RPMI8226 (cell line): ENCODE data around the gene PRKCA.

Source experiments
- DNase-seq: peaks from one replicate; pipeline ENCODE4 v3.0.0-alpha.2; 2015

PRKCA gene

GRCh38 chr17:66633317-66633965 lies 331.0 kb downstream of the PRKCA start:
- no peak for DNase-seq

- DNase-seq = no peak
Observed at GRCh38 chr17:66634193-66634592, 331.8 kb downstream of the PRKCA start.

DNA sequence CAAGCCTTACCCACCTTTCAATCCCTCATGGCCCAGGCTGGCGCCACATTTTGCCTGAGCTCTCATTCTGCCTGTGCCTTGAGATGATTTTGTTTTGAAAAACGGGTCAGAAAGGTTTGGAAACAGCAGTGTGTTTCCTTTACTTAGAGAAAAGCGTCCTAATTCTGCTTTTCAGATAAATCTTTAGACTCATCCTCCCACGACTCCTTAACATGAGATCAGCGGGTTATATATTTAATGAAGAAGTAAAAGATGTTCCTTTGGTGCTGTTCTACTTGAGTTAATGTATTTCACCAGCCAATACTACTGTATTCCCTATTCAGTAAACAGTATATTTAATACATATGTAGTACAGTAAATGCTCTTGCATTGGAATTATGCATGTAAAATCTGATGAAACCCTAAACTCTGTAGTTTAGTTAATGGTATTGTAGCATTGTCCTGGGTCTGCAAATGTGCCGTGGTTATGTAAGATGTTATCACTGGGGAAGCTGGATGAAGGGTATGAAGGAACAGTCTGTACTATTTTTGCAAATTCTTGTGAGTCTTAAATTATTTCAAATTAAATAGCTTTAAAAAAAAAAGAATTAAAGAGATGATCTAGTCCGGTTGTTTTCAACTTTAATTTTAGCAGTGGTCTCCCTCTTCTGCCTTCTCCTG lies 333.1 kb downstream of the PRKCA start:
- DNase-seq = no peak

GRCh38 chr17:66636111-66636510 lies 333.7 kb downstream of the PRKCA start:
- no peak for DNase-seq

DNA sequence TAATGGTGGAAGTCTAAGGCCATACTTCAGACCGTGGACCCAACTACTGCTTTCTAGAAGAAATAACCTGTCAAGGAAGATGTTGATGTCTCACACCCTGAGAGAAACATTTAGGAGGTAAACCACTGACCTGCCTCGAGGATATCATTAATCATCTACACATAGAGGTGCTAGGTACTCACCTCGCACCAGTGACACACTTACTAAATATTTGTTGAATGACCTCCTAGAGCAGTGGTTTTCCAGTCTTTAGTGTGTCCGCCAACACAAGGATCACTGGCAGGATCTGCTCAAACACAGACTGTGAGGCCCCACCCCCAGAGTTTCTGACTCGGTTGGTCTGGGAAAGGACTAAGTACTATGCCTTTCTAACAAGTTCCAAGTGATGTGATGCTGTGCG lies 335.1 kb downstream of the PRKCA start:
- DNase-seq = no peak

DNA sequence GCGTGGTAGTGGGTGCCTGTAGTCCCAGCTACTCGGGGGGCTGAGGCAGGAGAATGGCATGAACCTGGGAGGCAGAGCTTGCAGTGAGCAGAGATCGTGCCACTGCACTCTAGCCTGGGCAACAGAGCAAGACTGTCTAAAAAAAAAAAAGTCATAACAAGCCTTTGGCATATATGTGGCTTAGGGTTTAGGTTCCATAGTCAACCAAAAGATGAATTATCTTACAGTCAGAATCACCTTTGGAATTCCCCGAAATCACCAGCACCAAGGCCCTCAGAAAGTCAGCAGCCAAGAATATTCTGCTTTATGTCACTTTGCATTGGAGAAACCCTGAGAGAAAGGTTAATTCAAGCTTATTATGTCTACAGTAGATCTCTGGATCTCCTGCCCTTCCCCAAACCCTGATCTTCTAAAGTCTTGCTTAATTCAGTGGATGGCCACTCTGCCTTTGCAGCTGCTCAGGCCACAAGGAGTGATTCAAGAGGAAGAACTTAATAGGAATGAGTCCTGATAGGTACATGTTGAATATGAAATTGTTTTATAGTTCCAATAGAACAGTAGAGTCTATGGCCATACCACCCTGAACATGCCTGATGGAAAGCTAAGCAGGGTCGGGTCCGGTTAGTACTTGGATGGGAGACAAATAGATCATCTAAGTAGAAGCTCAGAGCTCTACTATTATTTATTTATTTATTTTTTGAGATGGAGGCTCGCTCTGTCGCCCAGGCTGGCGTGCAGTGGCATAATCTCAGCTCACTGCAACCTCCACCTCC lies 336.5 kb downstream of the PRKCA start:
- DNase-seq = no peak

- no peak for DNase-seq
Observed at GRCh38 chr17:66643815-66644710, 341.6 kb downstream of the PRKCA start.

GRCh38 chr17:66645259-66645658 lies 342.8 kb downstream of the PRKCA start:
- no peak for DNase-seq

- DNase-seq = no peak
Observed at GRCh38 chr17:66647391-66647983, 345.1 kb downstream of the PRKCA start.

GRCh38 chr17:66649818-66650543 lies 347.6 kb downstream of the PRKCA start:
- DNase-seq = no peak

DNA sequence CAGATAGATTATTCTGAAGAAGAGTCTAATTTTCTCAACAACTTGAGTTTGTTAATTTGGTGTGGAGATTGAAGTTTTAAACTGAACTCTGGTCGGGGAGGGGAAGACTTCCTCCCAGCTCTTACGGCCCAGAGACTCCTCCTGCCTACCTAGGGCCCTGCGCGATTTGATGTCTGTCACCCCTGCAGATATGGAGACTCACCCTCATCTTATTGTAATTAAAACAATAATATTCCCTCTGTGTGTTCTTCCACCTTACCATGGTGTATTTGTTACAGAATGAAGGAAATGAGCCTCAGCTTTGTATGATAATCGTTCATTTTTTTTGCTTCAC lies 348.1 kb downstream of the PRKCA start:
- no peak for DNase-seq

GRCh38 chr17:66652840-66653507 lies 350.6 kb downstream of the PRKCA start:
- DNase-seq = no peak

- no peak for DNase-seq
Observed at GRCh38 chr17:66654106-66654740, 351.8 kb downstream of the PRKCA start.

GRCh38 chr17:66654764-66655163 lies 352.4 kb downstream of the PRKCA start:
- DNase-seq = no peak

DNA sequence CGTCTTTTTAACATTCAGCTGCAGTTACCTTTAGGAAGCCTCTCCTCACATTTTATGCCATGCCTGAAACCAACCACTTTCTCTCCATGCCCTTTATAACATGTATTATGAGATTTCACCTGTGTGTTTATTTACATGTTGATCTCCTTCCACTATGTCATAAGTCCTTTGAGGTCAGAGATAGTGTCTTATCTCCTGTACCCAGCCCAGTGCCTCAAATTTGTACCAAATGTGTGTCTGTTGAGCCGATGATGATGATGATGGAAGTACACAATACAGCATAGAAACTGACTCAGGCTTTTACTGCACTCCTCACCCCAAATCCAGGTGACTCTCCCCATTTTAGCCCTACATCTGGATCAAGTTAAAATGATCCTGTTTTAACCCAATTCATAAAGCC lies 353.0 kb downstream of the PRKCA start:
- DNase-seq = no peak

- no peak for DNase-seq
Observed at GRCh38 chr17:66655861-66656260, 353.4 kb downstream of the PRKCA start.

DNA sequence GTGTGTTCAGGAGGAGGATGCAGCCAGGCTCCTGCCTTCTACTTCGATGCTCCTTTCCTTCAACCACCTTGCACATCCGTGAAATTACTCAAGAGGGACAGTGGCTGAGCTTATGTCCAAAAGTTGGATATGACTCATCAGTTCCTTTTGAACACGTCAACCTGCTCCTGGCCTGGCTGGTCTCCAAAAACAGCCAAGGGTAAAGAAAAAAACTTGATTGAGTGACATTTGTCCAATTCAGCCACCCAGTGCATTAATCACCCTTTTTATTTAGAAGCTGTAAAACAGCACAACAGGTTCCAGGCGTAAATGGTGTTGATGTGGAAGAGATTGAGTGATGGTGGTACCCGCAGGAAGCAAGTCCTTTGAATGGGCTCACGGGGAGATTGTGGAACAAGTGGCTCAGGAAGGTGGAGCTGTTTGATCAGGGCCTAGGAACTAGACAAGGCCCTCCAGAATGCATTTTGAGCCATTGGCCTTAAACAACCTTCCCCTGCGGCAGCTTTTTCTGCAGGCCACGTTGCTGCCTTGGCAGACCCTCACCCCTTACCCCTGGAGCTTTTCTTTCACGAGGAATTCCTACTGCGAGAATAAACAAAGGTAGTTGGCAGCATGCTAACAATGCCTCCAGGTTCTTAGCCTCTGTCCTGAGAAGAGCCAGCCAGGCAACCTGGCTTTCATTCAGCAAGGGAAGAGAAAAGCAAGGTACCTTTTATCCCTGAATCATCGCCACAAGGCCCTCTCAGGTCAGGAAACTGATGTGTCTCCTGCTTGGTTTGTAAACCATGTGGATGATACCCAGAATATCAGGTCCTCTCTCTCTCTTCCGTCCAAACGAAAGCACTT lies 359.2 kb downstream of the PRKCA start:
- DNase-seq = peak; percentile 59

- DNase-seq = no peak
Observed at GRCh38 chr17:66662496-66662895, 360.1 kb downstream of the PRKCA start.

GRCh38 chr17:66663041-66663606 lies 360.7 kb downstream of the PRKCA start:
- no peak for DNase-seq

DNA sequence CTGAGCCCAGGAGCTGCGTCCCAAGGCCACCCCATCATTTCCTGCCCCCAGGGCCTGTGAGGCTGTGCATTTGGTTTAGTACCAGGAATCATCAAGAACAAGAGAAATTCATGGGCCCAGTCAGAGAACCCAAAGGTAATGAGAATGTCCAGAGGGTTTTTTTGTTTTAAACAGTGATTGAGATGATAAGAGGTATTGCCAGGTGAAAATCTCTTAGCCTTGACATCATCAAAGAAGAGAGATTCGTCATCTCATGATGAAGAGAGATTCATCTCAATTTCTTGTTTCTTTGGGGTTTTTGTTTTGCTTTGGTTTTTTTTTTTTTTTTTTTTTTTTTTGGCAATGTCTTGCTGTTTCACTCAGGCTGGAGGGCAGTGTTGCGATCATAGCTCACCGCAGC lies 361.9 kb downstream of the PRKCA start:
- DNase-seq = no peak
